ACHN (cell line): Measurements from ENCODE around the gene CCDC158.
A peak's percentile ranks its signal among the peaks of the same experiment; 100 is the strongest.
"Not testable (repeated sequence)": the region's sequence is repeated elsewhere in the genome, so short reads cannot be mapped to it uniquely, and the experiment has no call there.

ENCODE experiments used
- DNase-seq: peaks from one replicate; pipeline ENCODE4 v3.0.0-alpha.2; 2015
- in situ Hi-C: cut with HindIII; loops from 2 replicates; pipeline ENCODE4 v1.10.0; 2017; ENCODE audit warnings: low sequenced_read_pairs, low pct_ligation_motif_present, low pct_unique_long_range_greater_than_20kb

Gene CCDC158

DNA sequence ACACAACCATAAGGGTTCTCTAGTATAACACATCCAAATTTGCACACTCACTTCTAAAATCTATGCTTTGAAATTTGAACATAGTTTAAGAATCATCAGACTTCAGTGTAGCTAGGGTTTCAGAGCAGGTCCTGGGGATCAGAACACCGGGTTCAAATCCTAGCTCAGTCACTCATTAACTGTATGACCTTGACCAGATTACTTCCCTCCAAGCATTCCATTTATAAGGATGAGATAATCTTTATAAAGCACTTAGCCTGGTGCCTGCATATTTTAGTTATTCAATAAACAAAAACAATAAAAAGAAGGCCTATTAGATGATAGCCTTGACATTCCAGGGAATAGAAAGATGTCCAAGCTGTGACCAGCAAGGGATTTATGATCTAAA, 119.2 kb downstream of the CCDC158 start:
- in situ Hi-C loops, result no loop called here
- peak; percentile 12 for DNase-seq

DNA sequence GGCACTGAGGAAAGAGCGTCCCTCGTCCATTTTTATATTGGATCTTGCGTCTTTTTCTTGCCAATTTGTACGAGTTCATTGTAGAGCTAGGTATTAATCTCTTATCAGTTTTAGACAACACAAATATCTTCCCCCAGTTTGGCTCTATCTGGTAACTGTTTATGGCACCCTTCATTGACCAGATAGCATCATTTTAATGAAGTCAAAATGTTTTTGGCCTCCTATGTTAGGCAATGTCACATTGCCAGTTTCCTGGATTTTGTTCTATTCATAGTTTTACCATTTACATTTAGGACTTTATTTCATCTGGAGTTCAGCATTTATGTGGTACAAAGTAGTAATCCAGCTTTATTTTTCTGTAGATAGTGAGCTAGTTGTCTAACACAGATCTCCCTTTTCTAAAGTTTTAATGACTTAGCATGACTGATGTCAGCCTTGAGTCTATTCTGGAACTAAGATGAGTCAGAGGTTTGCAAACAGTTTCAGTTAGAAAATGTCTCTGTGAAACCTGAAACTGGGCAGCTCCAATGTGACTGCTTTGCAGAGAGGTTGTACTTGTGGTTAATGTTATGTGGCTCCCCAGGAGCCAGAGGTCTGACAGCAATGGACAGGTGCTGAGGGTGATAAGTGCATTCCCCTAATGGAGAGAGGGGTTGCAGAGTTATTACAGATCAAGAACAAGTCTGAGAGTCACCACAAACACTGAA, 119.7 kb downstream of the CCDC158 start:
- DNase-seq, result peak; percentile 62
- in situ Hi-C loops, result no loop called here

DNA sequence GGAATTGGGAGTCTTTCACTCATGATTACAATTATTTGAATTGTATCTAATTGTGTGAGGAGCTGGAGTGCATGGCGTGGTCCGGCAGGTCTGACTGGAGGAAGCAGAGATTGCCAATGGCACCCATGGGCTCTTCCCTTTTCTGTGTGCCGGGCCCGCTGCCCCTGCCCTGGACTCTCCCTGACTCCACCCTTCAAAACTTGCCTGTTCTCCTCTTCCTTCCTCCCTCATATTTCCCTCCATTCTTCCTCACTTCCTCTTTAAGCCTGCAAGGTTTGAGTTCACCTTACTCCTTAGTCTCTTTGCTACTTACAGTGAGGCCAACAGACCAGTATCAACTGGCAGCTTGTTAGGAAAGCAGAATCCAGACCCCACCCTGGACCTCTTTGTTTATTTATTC, 120.9 kb downstream of the CCDC158 start:
- no peak for DNase-seq
- in situ Hi-C loops, result no loop called here

DNA sequence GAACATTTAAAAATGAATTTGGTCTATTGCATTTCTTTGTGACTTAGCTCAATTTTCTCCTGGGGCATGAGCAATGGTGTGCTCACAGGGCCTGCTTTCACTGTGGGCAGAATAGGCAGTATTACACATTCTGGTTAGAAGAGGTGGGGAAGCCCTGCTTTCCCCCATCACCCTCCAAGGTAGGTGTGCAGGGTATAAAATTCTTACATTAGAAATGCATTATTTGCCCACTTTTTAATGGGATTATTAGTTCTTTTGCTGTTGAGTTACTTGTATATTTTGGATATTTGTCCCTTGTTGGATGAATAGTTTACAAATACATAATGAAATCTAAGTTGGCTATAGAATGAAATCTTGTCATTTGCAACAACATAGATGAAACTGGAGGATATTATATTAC, 122.7 kb downstream of the CCDC158 start:
- in situ Hi-C loops, result no loop called here
- no peak for DNase-seq

DNA sequence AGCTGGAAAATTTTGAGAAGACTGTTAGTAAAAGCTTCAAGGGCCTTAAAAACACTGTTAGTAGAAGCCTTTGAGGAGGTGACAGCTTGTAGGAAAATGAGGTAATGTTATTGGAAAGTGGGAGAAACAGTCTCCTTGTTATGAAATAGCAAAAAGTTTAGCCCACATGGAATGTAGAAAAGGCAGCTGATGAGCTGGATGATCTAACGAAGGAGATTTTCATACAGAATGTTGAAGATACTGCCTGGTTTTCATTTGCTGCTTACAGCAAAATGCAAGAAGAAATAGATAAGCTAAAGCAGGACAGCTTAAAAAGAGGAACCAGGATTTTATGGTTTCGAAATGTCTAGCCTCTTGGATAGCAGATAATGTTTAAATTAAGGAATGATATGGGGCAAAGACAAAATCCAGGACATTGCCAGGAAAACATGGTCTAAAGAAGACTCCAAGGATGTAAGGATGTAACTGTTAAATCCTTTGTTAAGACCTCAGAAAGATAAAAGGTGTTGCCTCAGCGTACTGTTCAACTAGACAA, 124.6 kb downstream of the CCDC158 start:
- DNase-seq, result no peak
- in situ Hi-C loops, result no loop called here

DNA sequence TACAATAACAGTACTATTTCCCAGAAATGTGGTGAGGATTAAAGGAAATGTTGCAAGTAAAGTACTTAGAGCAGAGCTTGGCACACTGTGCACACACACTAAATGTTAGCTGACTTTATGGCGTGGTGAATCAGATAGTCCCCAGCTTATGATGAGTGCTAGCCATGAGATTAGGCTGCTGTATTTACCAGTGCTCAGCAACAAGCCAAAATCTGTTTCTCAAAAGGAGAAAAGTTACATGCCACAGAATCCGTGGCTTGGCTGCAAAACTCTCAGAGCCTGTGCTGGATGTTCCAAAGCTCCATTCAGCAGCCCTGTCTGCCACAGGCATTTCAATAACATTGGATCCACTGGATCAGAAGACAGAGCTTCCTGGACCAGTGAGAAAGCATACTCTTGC, 127.2 kb downstream of the CCDC158 start:
- no peak for DNase-seq
- in situ Hi-C loops, result no loop called here

DNA sequence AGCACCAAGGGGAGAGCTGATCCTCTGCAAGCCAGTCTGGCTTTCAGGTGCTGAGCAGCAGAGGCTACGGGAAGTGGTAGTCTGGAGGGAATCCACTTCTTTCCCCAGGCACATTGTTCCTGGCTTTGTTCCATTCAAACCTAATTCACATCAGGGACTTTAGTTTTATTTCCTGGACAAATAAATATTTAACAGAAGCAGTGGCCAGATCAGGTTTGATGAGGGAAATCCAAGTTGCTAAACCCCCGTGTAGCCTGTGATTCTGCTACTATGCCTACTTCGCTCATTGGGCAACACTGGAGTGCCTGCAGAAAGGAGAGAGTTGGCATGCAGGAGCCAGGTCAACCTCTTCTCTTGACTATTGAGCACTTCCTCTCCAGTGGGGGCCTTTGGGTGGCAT, 128.2 kb downstream of the CCDC158 start:
- DNase-seq, result no peak
- in situ Hi-C loops, result no loop called here

DNA sequence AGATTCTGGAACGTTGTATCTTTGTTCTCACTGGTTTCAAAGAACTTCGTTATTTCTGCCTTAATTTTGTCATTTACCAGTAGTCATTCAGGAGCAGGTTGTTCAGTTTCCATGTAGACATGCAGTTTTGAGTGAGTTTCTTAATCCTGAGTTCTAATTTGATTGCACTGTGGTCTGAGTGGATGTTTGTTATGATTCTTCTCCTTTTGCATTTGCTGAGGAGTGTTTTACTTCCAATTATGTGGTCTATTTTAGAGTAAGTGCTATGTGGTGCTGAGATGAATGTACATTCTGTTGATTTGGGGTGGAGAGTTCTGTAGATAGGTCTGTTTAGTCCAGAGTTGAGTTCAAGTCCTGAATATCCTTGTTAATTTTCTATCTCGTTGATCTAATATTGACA, 133.1 kb downstream of the CCDC158 start:
- in situ Hi-C loops, DNase-seq: not testable (repeated sequence)

DNA sequence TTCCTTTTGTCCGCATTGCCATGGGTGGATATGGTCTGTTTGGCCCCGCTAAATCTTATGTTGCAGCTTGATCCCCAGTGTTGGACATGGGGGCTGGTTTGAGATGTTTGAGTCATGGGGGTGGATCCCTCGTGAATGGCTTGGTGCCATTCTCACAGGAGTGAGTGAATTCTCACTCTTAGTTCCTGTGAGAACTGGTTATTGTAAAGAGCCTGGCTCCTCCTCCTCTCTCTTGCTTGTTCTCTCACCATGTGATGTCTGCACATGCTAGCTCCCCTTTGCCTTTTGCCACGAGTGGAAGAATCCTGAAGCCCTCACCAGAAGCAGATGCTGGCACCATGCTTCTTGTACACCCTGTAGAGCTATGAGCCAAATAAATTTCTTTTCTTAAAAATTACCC, 137.0 kb downstream of the CCDC158 start:
- DNase-seq, result no peak
- in situ Hi-C loops, result no loop called here

DNA sequence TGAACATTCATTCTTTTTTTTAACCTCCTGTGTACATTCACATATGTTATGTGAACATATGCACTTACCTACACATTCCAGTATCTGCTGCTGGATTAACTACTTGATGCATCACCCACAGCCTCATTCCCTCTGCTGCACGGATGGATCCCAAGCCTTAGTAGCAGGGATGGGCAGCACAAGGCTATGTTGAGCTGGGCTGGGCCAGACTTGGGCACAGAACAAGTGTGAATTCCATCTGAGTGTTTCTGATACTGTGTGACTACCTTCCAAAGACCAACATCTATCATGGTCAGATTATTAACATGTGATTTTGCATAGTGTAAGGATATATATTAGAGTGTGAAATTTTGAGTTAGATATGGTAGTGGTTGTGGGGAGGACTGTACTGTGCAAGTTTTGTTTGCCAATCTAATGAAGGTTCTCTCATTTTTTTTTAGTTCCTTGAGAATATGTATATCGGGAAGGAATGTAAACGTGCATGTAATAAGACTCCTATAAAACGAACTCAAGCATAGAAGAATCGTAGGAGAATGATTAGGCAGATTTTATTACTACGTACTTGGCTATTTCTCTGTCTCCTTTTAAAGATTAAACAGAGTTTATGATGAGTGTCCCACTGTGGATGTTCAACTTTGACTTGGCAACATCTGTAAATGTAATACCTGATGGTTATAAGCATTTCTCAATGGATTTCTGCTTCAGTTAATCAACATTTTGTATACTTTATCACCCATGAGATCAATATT, 137.8 kb downstream of the CCDC158 start:
- in situ Hi-C loops, result no loop called here

DNA sequence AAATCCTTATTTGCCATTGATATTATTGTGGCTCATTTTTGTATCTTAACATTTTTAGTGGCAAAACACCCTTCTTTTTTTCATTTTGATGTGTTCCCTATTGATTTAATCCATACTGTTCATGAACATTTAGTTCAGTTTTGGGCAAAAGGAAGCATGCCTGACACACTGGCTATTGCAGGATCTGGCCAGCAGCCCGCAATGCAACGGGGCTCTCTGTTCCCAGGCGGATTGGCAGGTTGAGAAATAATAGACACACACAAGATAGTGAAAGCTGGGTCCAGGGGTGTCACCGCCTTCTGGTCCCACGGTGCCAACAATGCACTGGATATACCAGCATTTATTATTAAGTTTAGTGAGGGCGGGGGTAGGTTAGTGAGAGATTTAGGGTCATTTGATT, 139.3 kb downstream of the CCDC158 start:
- in situ Hi-C loops, DNase-seq: not testable (repeated sequence)

More for the DNA sequence above, 137.8 kb downstream of the CCDC158 start:
- no peak for DNase-seq

DNA sequence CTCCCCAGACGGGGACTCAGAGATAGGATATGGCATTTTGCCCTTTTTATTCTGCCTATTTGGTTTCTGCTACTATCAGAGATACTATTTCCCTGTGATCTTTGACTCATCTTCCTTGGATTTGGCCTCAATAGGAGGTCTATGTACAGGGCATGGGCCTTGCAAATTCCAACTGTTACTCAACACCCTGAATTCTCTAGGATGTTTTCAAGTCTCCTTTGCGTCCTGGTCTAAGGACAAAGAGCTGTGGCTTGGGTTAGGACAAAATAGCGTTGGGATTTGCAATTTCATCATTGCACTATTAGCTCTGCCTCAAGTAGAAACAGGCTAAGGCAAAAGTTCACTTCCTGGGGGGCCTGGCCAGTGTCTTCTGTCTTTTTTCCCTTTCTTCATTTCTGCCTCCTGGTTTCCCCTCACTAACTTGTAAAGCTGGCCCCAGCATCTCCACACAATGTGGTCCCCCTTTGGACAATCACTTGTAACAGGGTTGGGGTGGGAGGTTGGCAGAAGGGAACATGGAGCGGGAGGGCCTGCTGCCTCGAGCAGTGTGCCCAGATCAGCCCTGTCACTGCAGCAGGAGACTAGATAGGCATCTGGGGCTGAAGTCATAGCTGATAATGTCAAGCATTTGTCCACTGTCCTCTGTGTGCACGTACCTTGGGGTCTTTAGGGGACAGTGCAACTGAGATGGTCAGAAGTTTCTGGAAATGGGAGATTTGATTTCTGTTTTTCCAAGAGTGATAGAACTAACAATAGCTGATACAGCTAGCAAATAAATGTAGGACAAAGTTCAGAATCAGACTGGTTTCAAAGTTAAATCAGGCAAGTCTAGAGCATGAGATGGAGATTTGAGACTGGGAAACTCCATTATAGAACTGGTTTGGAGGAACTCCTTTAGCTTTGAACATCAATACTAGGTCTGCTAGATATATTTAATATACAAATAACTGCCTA, 140.2 kb downstream of the CCDC158 start:
- in situ Hi-C loops, result no loop called here
- no peak for DNase-seq

DNA sequence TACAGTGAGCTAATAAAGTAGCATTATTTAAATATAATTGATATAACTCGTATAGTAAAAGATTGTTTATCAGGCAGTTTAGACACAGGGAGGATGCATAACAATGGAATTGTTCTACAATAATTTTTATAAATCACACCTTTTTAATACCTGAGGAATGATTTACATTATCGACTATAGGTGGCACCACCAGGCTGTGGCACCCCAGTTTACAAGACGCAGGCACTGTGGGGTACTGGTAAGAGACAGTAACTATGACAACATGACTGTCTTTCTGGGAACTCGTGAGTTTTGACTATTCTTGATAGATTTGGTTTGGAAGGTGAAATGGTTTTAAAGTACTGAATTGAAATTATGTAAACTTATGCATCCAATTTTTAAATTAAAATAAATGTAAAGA, 141.5 kb downstream of the CCDC158 start:
- in situ Hi-C loops, result no loop called here
- no peak for DNase-seq

DNA sequence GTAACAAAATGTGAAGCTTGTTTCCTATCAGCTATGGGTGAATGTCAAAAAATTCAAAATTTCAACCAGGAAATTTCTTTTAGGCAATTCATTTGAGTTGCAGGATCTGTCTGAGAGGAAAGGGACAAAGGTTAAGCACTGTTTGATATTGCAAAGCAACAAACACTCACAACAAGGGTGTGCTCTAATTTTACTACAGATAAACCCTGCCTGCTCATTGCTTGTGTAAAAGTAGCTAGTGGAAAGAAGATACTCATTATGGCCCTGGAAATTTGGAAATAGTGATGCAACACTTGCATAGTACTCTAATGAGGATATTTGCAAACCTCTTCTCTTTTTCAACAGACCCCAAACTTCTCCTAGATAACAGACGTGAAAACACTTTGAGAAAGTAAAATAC, 142.4 kb downstream of the CCDC158 start:
- no peak for DNase-seq
- in situ Hi-C loops, result no loop called here

DNA sequence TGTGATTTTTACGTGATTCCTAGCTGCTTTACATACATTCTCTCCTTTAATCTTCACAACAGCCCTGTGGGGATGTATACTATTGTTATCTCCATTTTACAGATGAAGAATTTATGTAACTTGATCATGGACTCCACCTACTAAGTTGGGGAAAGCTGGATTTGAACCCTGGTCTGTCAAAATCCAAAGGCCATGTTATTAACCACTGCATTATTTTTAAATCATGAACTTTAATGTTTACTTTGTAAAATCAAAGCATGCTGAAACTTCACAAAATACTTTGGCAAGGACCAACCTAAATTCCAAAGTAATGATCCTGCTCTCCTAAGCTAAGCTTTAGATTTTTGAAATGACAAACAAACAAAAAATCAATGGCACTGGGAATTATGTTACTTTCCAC, 143.3 kb downstream of the CCDC158 start:
- in situ Hi-C loops, result no loop called here
- DNase-seq, result no peak

DNA sequence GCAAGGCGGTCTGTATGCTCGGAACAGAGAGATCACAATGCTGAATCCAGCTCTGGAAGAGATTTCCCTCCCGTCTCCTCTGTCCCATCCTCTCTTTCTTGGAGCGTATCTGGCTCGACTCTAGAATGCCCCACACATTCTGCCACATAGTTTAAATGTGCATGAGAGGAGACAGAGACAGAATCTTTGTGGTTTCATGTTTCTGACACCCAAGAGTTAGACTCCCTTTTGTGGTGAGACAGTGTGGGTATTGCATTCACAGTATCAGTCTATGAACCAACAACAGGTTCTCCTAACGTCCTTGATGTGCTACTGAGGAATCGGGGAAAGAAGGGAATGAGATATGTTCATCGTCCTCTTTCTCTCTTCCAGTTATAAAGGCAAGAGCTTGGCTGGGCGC, 144.1 kb downstream of the CCDC158 start:
- no peak for DNase-seq

DNA sequence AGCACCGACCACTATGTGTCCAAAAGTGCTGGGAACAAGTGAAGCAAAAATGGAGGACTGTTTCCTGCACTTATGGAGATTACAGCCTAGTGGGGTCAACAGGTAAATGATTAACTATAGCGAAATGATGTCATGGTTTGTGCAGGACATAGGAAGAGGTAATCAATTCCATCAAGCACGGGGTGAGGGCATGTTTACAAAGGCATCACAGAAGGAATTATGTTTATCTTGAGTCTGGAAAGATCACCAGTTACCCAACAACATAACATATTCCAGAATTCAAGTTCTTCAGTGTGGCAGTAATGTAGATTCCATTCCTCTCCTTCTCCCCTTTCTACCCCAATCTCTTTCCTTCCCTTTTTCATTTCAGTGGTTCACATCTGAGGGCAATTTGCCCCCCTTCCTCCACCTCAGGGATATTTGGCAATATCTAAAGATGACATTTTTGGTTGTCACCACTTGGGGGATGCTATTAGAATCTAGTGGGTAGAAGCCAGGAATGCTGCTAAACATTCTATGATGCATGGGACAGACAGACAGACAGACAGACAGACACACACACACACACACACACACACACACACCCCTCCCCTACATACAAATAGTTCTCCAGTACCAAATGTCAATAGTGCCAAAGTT, 145.3 kb downstream of the CCDC158 start:
- DNase-seq, result no peak
- in situ Hi-C loops, result no loop called here

More for the DNA sequence above, 144.1 kb downstream of the CCDC158 start:
- in situ Hi-C loops, result no loop called here

DNA sequence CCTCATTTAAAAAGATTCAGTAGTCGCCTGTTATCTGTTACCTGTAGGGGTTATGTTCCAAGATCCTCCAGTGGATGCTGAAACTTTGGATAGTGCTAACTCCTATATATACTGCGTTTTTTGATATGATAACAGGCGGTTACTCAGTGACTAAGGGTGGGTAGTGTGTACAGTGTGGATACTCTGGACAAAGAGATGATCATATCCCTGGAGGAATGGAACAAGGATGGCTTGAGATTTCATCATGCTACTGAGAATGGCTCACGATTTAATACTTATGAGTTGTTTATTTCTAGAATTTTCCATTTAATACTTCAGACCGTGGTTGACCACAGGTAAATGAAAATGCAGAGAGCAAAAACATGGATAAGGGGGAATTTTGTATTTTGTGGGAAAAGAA, 147.9 kb downstream of the CCDC158 start:
- no peak for DNase-seq
- in situ Hi-C loops, result no loop called here
